SK-N-MC (cell line): ENCODE data around the gene PFDN4.

Experiments
- EZH2 ChIP-seq: fragments of 200-600 bp; sonication (generic); IDR thresholded peaks from one replicate; pipeline ENCODE4 v1.6.1; 2017; ENCODE audit warnings: antibody characterized with exemption
- FOXP2 ChIP-seq: optimal IDR thresholded peaks from 2 replicates; pipeline ENCODE3; 2011; ENCODE audit warnings: mild to moderate bottlenecking, moderate library complexity; ENCODE audit not compliant: insufficient read depth; ENCODE audit errors: extremely low read length, control extremely low read depth
- POLR2AphosphoS5 ChIP-seq: IDR thresholded peaks from 2 replicates; pipeline ENCODE4 v1.6.1; 2012; ENCODE audit warnings: mild to moderate bottlenecking, low read depth, low read length, borderline replicate concordance

DNA sequence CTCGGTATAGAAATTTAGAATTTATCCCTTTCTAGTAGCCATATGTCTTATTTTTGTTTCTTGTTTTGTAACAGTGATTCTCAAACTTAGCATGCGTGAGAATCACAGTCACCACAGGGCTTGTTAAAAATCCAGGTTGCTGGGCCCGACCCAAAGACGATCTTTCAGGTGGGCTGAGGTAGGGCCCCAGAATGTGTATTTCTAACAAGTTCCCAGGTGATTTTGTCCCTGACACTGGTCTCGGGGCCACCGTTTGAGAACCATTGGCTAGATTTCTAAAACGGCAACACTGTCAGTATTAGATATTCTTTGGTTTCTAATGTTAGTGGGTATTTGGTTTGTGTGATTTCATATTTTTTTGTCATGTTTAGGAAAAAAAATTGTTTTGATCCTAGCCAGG is 9.9 kb downstream of the PFDN4 start:
- TF ChIP-seq EZH2, result no peak
- no peak for TF ChIP-seq POLR2AphosphoS5
- no peak for TF ChIP-seq FOXP2
